HG03432 (cell line): ENCODE data around the gene CTNS.

Source experiments
- ATAC-seq: cut with Tn5 transposase; IDR thresholded peaks from one replicate; pipeline ENCODE4 v1.9.1; 2021; ENCODE audit warnings: mild to moderate bottlenecking, moderate library complexity; ENCODE audit not compliant: unreplicated experiment

Gene CTNS

DNA sequence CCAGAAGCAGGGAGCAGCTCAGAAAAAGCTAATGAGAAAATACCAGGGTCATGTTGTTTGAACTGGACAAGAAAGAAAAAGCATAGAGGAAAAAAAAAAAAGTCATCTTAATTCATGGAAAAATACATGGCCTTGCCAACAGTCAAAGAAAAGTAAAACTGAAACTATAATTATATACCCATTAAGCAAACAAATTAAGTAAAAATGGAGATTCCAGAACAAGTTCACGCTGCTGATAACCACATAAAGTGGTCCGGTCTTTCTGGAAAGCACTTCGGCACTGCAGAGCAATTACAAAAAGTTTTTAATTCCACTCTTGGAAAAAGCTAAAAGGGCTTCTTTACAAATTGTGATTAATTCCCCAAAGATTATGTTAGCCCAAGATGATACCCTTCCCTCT is 71.8 kb downstream of the CTNS start:
- no peak for ATAC-seq

DNA sequence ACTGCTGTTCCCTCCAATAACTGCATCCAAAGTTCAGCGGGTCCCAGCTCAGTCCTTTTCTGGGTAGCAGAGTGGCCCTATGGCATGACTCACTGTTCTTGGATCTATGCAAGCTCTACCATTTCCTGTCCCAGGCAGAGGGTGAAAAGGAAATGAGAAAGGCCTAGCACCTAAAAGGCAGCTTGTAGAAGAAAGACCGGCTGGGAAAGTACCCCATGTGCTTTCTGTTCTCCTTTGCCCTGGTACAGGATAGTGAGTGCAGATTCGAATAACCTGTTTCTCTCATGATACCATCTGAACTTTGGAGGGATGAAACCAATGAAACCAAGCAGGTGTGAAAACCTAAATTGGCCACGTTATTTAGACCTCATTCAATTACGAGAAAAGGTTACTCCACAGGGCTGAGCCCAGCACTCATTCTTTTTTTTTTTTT is 74.4 kb downstream of the CTNS start:
- peak; percentile 87 for ATAC-seq
